Hepatocyte (in vitro differentiated cells): ENCODE measurements around the gene SLC37A1. TPM values are rescaled to one million over a fixed set of nuclear protein-coding genes. Genes with fewer than 3 reads are reported as not detected.

ENCODE experiments used
- DNase-seq: peaks from one replicate; pipeline ENCODE4 v3.0.0-alpha.2; 2016; ENCODE audit warnings: low spot score
- H2AFZ ChIP-seq: fragments of 200-600 bp; sonication (generic); 2 replicates; pipeline ENCODE4 v1.6.0; 2016; ENCODE audit warnings: antibody characterized with exemption, mild to moderate bottlenecking
- H3K27ac ChIP-seq: fragments of 200-600 bp; sonication (generic); 2 replicates; pipeline ENCODE4 v1.5.1; 2016; ENCODE audit warnings: mild to moderate bottlenecking
- H3K27me3 ChIP-seq: fragments of 200-600 bp; sonication (generic); 2 replicates; pipeline ENCODE4 v1.6.1; 2016
- H3K36me3 ChIP-seq: fragments of 200-600 bp; sonication (generic); replicated peaks from 2 replicates; pipeline ENCODE4 v1.5.1; 2016; ENCODE audit warnings: low read depth; ENCODE audit not compliant: insufficient read depth
- H3K4me1 ChIP-seq: fragments of 200-600 bp; sonication (generic); 2 replicates; pipeline ENCODE4 v1.5.1; 2016; ENCODE audit warnings: mild to moderate bottlenecking, moderate library complexity; ENCODE audit not compliant: insufficient read depth
- H3K4me2 ChIP-seq: fragments of 200-600 bp; sonication (generic); 2 replicates; pipeline ENCODE4 v1.6.0; 2016
- H3K4me3 ChIP-seq: fragments of 200-600 bp; sonication (generic); 2 replicates; pipeline ENCODE4 v1.5.1; 2016; ENCODE audit warnings: mild to moderate bottlenecking
- H3K79me2 ChIP-seq: fragments of 200-600 bp; sonication (generic); 2 replicates; pipeline ENCODE4 v1.6.0; 2017; ENCODE audit warnings: mild to moderate bottlenecking
- H3K9me2 ChIP-seq: fragments of 200-600 bp; sonication (generic); replicated peaks from 2 replicates; pipeline ENCODE4 v1.6.0; 2017; ENCODE audit warnings: mild to moderate bottlenecking; ENCODE audit not compliant: insufficient read depth
- H3K9me3 ChIP-seq: fragments of 200-600 bp; sonication (generic); 2 replicates; pipeline ENCODE4 v1.5.1; 2016; ENCODE audit warnings: low read depth, mild to moderate bottlenecking
- H4K20me1 ChIP-seq: fragments of 200-600 bp; sonication (generic); 2 replicates; pipeline ENCODE4 v1.6.0; 2016; ENCODE audit warnings: mild to moderate bottlenecking; ENCODE audit not compliant: insufficient read depth, poor library complexity, severe bottlenecking
- EZH2 ChIP-seq: fragments of 200-600 bp; sonication (generic); IDR thresholded peaks from 2 replicates; pipeline ENCODE4 v1.6.1; 2016; ENCODE audit warnings: antibody characterized with exemption, mild to moderate bottlenecking, borderline replicate concordance
- EZH2phosphoT487 ChIP-seq: fragments of 200-600 bp; sonication (generic); IDR thresholded peaks from one replicate; pipeline ENCODE4 v1.6.1; 2018; ENCODE audit warnings: antibody characterized with exemption, mild to moderate bottlenecking, low read depth, moderate library complexity; ENCODE audit not compliant: unreplicated experiment, severe bottlenecking
- WGBS: methylation state at CpG from one replicate; pipeline ENCODE4 v1.1.6; 2016; ENCODE audit warnings: low lambda C conversion rate; ENCODE audit errors: missing lambda C conversion rate; 5-methylcytosine and 5-hydroxymethylcytosine counted together
- polyA plus RNA-seq: library from polyadenylated mRNA; unstranded; fragments of >200 nt; fragmentation: Nextera tagmentation; extraction: Ambion mirVana; gene quantifications from 2 replicates; pipeline ENCODE4 v1.2.1, GENCODE V29; 2016
- total RNA-seq: library from RNA; depleted of rRNA; stranded (reverse); fragments of >200 nt; gene quantifications from 2 replicates; pipeline ENCODE4 v1.2.3, GENCODE V29; 2014
- TF ChIP-seq, protein P1 (sequence below): fragments of 200-600 bp; sonication (generic); IDR thresholded peaks from 2 replicates; pipeline ENCODE4 v1.5.1; 2016; ENCODE audit warnings: antibody characterized with exemption, mild to moderate bottlenecking; ENCODE audit not compliant: poor library complexity

SLC37A1 gene
- total and polyA plus RNA-seq, 2 experiments from 2014 or later = 17.9 to 18.5 TPM

DNA sequence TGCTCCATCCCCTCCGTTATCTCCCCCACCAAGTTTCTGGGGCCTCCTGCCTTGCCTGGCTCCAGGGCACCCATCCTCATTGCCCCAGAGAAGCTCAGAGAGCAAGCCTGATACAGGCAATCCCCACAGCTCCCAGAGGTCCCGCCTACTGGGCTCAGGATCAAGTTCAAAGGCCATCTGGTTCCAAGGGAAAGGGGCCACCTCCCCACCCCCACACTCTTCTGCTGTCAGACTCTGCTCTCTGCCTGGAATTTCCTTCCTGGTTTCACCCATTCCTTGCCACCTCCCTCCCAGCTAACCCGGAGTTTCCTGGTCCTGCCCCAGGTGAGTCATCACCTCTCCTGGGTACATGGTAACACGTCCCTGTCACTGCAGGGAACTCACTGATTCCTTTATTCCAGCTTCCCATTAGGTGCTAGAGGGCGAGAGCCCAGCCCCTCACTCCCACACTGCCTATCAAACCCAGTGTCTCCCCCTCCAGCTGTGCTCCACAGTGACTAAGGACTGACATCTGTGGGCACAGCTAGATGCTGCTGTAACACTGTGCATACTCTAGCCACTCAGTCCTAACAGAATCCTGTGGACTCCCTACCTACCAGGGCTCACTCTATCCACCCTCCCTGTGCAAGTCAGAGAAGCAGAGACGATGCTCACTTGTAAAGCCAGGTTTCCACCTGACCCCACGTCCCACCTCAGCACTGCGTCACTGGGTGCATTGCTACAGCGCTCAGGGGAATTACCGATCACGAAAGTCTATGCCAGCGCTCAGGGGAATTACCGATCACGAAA is 39.4 kb upstream of the SLC37A1 start:
- Histone ChIP-seq H3K27ac (peak overlapping the region; percentile 90), H3K36me3 (no peaks in the 10 kb centered on the region), H3K27me3 (no peaks in the 10 kb centered on the region), H3K4me2 (peak overlapping the region; percentile 9), H4K20me1 (no peaks in the 10 kb centered on the region), H3K4me1 (peaks cover 11% of the 10 kb centered on the region), H3K9me2 (no peaks in the 10 kb centered on the region), H3K9me3 (no peaks in the 10 kb centered on the region), H3K4me3 (no peak overlapping the region), H2AFZ (no peak overlapping the region), H3K79me2 (no peaks in the 10 kb centered on the region)
- TF ChIP-seq EZH2 (no peak), EZH2phosphoT487 (no peak)
- TF ChIP-seq, protein P1, sequence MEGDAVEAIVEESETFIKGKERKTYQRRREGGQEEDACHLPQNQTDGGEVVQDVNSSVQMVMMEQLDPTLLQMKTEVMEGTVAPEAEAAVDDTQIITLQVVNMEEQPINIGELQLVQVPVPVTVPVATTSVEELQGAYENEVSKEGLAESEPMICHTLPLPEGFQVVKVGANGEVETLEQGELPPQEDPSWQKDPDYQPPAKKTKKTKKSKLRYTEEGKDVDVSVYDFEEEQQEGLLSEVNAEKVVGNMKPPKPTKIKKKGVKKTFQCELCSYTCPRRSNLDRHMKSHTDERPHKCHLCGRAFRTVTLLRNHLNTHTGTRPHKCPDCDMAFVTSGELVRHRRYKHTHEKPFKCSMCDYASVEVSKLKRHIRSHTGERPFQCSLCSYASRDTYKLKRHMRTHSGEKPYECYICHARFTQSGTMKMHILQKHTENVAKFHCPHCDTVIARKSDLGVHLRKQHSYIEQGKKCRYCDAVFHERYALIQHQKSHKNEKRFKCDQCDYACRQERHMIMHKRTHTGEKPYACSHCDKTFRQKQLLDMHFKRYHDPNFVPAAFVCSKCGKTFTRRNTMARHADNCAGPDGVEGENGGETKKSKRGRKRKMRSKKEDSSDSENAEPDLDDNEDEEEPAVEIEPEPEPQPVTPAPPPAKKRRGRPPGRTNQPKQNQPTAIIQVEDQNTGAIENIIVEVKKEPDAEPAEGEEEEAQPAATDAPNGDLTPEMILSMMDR = no peak
- 65% methylated on average over 14 of the region's 14 CpGs for WGBS
- peak; percentile 92 for DNase-seq

DNA sequence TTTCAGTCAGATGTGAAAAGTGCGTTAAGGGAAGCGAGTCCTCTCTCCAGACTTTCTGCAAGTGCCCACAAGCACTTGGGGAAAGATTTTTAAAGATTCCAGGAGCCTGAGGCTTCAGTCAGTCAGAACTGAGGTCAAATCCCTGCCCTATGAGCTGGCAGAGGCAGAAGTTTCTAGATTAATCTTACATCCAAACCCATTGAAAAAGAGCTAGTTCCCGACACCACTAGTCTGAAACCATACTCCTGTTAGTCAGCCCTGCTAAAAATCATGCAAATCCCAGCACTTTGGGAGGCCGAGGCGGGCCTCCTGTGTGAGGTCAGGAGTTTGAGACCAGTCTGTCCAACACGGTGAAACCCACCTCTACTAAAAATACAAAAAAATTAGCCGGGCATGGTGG is 38.6 kb upstream of the SLC37A1 start:
- DNase-seq = no peak
- no peak for TF ChIP-seq EZH2phosphoT487
- TF ChIP-seq EZH2 = no peak
- TF ChIP-seq, protein P1 = no peak
- H3K27me3 ChIP-seq = no peaks in the 10 kb centered on the region
- H3K4me3 ChIP-seq = no peak overlapping the region
- peaks cover 11% of the 10 kb centered on the region for H3K4me1 ChIP-seq
- no peaks in the 10 kb centered on the region for H3K9me3 ChIP-seq
- H3K27ac ChIP-seq = peak overlapping the region; percentile 90
- no peaks in the 10 kb centered on the region for H3K9me2 ChIP-seq
- H4K20me1 ChIP-seq = no peaks in the 10 kb centered on the region
- H3K79me2 ChIP-seq = no peaks in the 10 kb centered on the region
- H2AFZ ChIP-seq = no peak overlapping the region
- H3K36me3 ChIP-seq = no peaks in the 10 kb centered on the region
- 87% methylated on average over 7 of the region's 7 CpGs for WGBS
- H3K4me2 ChIP-seq = no peak overlapping the region

DNA sequence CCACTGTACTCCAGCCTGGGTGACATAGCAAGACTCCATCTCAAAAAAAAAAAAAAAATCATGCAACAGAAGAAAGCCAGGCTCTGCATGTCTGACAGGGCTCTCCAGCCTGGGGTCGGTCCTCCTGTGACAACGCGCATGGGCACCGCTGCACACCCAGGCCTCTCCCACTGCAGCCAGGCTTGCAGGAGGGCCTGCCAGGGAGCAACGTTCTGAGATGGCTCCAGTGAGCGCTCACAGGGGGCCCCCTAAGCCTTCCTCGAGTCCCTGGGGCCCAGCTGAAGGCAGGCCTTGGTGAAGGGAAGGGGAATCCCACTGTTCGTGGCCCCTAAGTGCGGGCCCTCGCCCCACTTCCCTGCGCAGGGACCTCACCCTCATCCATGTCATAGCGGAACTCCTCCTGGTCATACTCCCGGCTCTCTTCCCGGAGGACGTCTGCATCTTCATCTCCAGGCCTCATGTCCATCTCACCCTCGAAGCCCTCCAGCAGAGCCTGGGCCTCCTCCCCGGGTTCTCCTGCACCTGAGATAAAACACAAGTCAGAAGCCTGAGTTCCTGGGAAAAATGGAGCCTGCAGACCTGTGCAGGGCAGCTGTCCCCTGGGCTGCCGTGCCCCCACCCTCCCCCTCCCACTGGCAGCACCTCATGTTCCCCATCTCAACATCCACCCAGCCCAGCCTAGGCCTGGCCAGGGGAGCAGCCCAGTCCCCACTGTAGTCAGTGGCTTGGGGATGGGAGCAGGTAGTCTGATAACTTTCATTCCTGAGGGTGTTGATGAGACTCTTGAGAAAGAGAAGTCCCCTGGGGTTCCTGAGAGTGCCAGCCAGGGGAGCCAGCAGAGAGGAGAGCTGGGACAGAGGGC is 37.9 kb upstream of the SLC37A1 start:
- Histone ChIP-seq H3K9me2 (no peaks in the 10 kb centered on the region), H3K4me3 (no peak overlapping the region), H3K36me3 (no peaks in the 10 kb centered on the region), H3K9me3 (no peaks in the 10 kb centered on the region), H3K4me2 (no peak overlapping the region), H2AFZ (no peak overlapping the region), H3K79me2 (no peaks in the 10 kb centered on the region), H3K27me3 (no peaks in the 10 kb centered on the region), H3K4me1 (peaks cover 11% of the 10 kb centered on the region), H4K20me1 (no peaks in the 10 kb centered on the region), H3K27ac (no peak overlapping the region)
- TF ChIP-seq EZH2phosphoT487 = no peak
- TF ChIP-seq, protein P1 = no peak
- no peak for DNase-seq
- WGBS = 92% methylated on average over 18 of the region's 18 CpGs
